ENCODE data around the gene OSTN.

GRCh38 chr3:191236646-191237045 is 37.6 kb downstream of the OSTN start:
- TF ChIP-seq POLR2A (IDR thresholded peaks at IDR 0.05; ENCODE audit: low read length): no peak
- TF ChIP-seq GATA1 (IDR thresholded peaks at IDR 0.05; ENCODE audit: low read depth, low read length): no peak
